Subcutaneous abdominal adipose tissue (tissue), 5 donors: Measurements from ENCODE around the gene ISY1.
A peak's percentile ranks its signal among the peaks of the same experiment; 100 is the strongest.

Experiments
- H3K27ac ChIP-seq: one replicate; pipeline ENCODE4 v1.7.0; 2013; ENCODE audit warnings: low read depth, mild to moderate bottlenecking, inconsistent platforms, low read length, moderate library complexity
- H3K27me3 ChIP-seq, 5 donors: one replicate each; pipeline ENCODE4 v1.7.0; 2013; ENCODE audit warnings: low read length in 5 of 5, inconsistent platforms in 1 of 5; ENCODE audit not compliant: control insufficient read depth in 5 of 5, insufficient read depth in 4 of 5
- H3K36me3 ChIP-seq, 5 donors: one replicate each; pipeline ENCODE4 v1.7.0; 2013; ENCODE audit warnings: low read length in 5 of 5; ENCODE audit not compliant: control insufficient read depth in 5 of 5, insufficient read depth in 5 of 5
- H3K4me1 ChIP-seq, 5 donors: one replicate each; pipeline ENCODE4 v1.7.0; 2013; ENCODE audit warnings: low read length in 5 of 5, mild to moderate bottlenecking in 3 of 5, moderate library complexity in 1 of 5; ENCODE audit not compliant: control insufficient read depth in 5 of 5, insufficient read depth in 5 of 5
- H3K4me3 ChIP-seq, 5 donors: one replicate each; pipeline ENCODE4 v1.7.0; 2013; ENCODE audit warnings: low read length in 5 of 5, low read depth in 1 of 5
- H3K9ac ChIP-seq, 5 donors: one replicate each; pipeline ENCODE4 v1.7.0; 2013; ENCODE audit warnings: low read length in 5 of 5, mild to moderate bottlenecking in 4 of 5, moderate library complexity in 3 of 5
- H3K9me3 ChIP-seq, 5 donors: one replicate each; pipeline ENCODE4 v1.7.0; 2013; ENCODE audit warnings: low read length in 5 of 5; ENCODE audit not compliant: control insufficient read depth in 5 of 5
- donor health status: healthy.
- donor health status: healthy.
- donor health status: healthy.
- donor health status: healthy.
- donor health status: healthy.

ISY1 gene

GRCh38 chr3:129121792-129122411 lies 39.0 kb downstream of the ISY1 start, which contains the start of gene RAB43:
Gene RAB43 (minus strand): TSS chr3:129121804. CDS start chr3:129121489, 315 bp downstream.
- peaks cover 0 to 17% (median 12%) of the 10 kb centered on the region in 5 donors for H3K36me3 ChIP-seq
- peak within 1 kb of the TSS; percentile 66 to 83 (median 81) for H3K4me3 ChIP-seq
- H3K27me3 ChIP-seq = no peaks in the 10 kb centered on the region
- H3K4me1 ChIP-seq = peaks cover 13 to 29% (median 22%) of the 10 kb centered on the region in 5 donors
- H3K9ac ChIP-seq = peak within 1 kb of the TSS in 4 of 5 donors; percentile 81 to 95 (median 90)
- peak within 1 kb of the TSS; percentile 91 for H3K27ac ChIP-seq
- no peaks in the 10 kb centered on the region for H3K9me3 ChIP-seq

GRCh38 chr3:129121016-129121791 lies 39.7 kb downstream of the ISY1 start:
- Histone ChIP-seq H3K4me3 (peak overlapping the region; percentile 66 to 83 (median 81)), H3K4me1 (peaks cover 17 to 35% (median 29%) of the 10 kb centered on the region in 5 donors), H3K9me3 (no peaks in the 10 kb centered on the region), H3K9ac (peak overlapping the region in 4 of 5 donors; percentile 81 to 95 (median 90)), H3K27me3 (no peaks in the 10 kb centered on the region), H3K36me3 (peaks cover 0 to 11% (median 8%) of the 10 kb centered on the region in 5 donors), H3K27ac (peak overlapping the region; percentile 91)

- Histone ChIP-seq H3K27me3 (no peaks in the 10 kb centered on the region), H3K36me3 (peaks cover 0 to 10% (median 4%) of the 10 kb centered on the region in 5 donors), H3K9me3 (no peaks in the 10 kb centered on the region), H3K9ac (peak overlapping the region; percentile 77 to 95 (median 90)), H3K4me1 (peaks cover 17 to 41% (median 35%) of the 10 kb centered on the region in 5 donors), H3K27ac (peak overlapping the region; percentile 91), H3K4me3 (peak overlapping the region; percentile 66 to 83 (median 81))
These were observed 40.4 kb downstream of the ISY1 start for GRCh38 chr3:129120254-129121004.

- Histone ChIP-seq H3K4me3 (peak overlapping the region; percentile 66 to 83 (median 81)), H3K27me3 (no peaks in the 10 kb centered on the region), H3K36me3 (peaks cover 0 to 14% (median 7%) of the 10 kb centered on the region in 5 donors), H3K27ac (peak overlapping the region; percentile 91), H3K9me3 (no peaks in the 10 kb centered on the region), H3K4me1 (peaks cover 17 to 41% (median 35%) of the 10 kb centered on the region in 5 donors), H3K9ac (peak overlapping the region; percentile 45 to 95 (median 90))
These were observed 41.3 kb downstream of the ISY1 start for GRCh38 chr3:129119365-129120100.

GRCh38 chr3:129118745-129119144 lies 42.1 kb downstream of the ISY1 start:
- H3K27ac ChIP-seq = peak overlapping the region; percentile 91

GRCh38 chr3:129117134-129117533 lies 43.7 kb downstream of the ISY1 start:
- Histone ChIP-seq H3K27me3 (no peaks in the 10 kb centered on the region), H3K4me1 (peaks cover 17 to 41% (median 35%) of the 10 kb centered on the region in 5 donors), H3K27ac (peak overlapping the region; percentile 74), H3K4me3 (no peak overlapping the region), H3K36me3 (peaks cover 0 to 26% (median 10%) of the 10 kb centered on the region in 5 donors), H3K9me3 (no peaks in the 10 kb centered on the region), H3K9ac (no peak overlapping the region)

More at GRCh38 chr3:129118745-129119144, 42.1 kb downstream of the ISY1 start:
- H3K36me3 ChIP-seq = peaks cover 0 to 21% (median 7%) of the 10 kb centered on the region in 5 donors
- H3K4me3 ChIP-seq = no peak overlapping the region
- no peaks in the 10 kb centered on the region for H3K27me3 ChIP-seq
- no peaks in the 10 kb centered on the region for H3K9me3 ChIP-seq
- peak overlapping the region in 1 of 5 donors; percentile 95 for H3K9ac ChIP-seq
- H3K4me1 ChIP-seq = peaks cover 17 to 41% (median 35%) of the 10 kb centered on the region in 5 donors

GRCh38 chr3:129116482-129116946 lies 44.3 kb downstream of the ISY1 start:
- H3K36me3 ChIP-seq = peaks cover 0 to 26% (median 10%) of the 10 kb centered on the region in 5 donors
- H3K4me3 ChIP-seq = peak overlapping the region in 1 of 5 donors; percentile 22
- H3K9ac ChIP-seq = peak overlapping the region in 4 of 5 donors; percentile 44 to 55 (median 48)
- H3K4me1 ChIP-seq = peaks cover 17 to 41% (median 35%) of the 10 kb centered on the region in 5 donors
- H3K27me3 ChIP-seq = no peaks in the 10 kb centered on the region
- no peaks in the 10 kb centered on the region for H3K9me3 ChIP-seq
- H3K27ac ChIP-seq = peak overlapping the region; percentile 74

- Histone ChIP-seq H3K9ac (peak overlapping the region in 1 of 5 donors; percentile 34), H3K4me1 (peaks cover 10 to 29% (median 22%) of the 10 kb centered on the region in 5 donors), H3K36me3 (peaks cover 0 to 38% (median 15%) of the 10 kb centered on the region in 5 donors), H3K9me3 (no peaks in the 10 kb centered on the region), H3K4me3 (no peak overlapping the region), H3K27me3 (no peaks in the 10 kb centered on the region), H3K27ac (no peak overlapping the region)
These were observed 46.4 kb downstream of the ISY1 start for GRCh38 chr3:129114455-129114854.
